ENCODE data around the gene KLF4.

The KLF4 gene

GRCh38 chr9:107460153-107461023 is 29.2 kb downstream of the KLF4 start:
- TF ChIP-seq RAD21 (IDR thresholded peaks at IDR 0.05; ENCODE audit: low read depth): no peak
- no peak for TF ChIP-seq TEAD4 (IDR thresholded peaks at IDR 0.05)
- no peak for TF ChIP-seq TAF1 (IDR thresholded peaks at IDR 0.05; ENCODE audit: low read depth)
- TF ChIP-seq REST (IDR thresholded peaks at IDR 0.05; ENCODE audit: low read depth): no peak; the same call in 1 of the 2 replicates
- no peak for TF ChIP-seq TCF12 (IDR thresholded peaks at IDR 0.05; ENCODE audit: low read depth)
- TF ChIP-seq, protein P1, sequence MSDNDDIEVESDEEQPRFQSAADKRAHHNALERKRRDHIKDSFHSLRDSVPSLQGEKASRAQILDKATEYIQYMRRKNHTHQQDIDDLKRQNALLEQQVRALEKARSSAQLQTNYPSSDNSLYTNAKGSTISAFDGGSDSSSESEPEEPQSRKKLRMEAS (IDR thresholded peaks at IDR 0.05): no peak
- no peak for TF ChIP-seq EGR1 (IDR thresholded peaks at IDR 0.05)
- no peak for TF ChIP-seq FOXM1 (IDR thresholded peaks at IDR 0.05; ENCODE audit: borderline replicate concordance, low read depth)
- TF ChIP-seq ZBTB7A (IDR thresholded peaks at IDR 0.05; ENCODE audit: low read depth): no peak
- TF ChIP-seq CREB1 (IDR thresholded peaks at IDR 0.05; ENCODE audit: low read depth): no peak
- TF ChIP-seq EP300 (IDR thresholded peaks at IDR 0.05; ENCODE audit: borderline replicate concordance): no peak
- TF ChIP-seq, protein P2, sequence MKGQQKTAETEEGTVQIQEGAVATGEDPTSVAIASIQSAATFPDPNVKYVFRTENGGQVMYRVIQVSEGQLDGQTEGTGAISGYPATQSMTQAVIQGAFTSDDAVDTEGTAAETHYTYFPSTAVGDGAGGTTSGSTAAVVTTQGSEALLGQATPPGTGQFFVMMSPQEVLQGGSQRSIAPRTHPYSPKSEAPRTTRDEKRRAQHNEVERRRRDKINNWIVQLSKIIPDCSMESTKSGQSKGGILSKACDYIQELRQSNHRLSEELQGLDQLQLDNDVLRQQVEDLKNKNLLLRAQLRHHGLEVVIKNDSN (IDR thresholded peaks at IDR 0.05): no peak
- no peak for TF ChIP-seq YY1 (IDR thresholded peaks at IDR 0.05; ENCODE audit: low read depth)
- no peak for TF ChIP-seq CEBPB (IDR thresholded peaks at IDR 0.05)

DNA sequence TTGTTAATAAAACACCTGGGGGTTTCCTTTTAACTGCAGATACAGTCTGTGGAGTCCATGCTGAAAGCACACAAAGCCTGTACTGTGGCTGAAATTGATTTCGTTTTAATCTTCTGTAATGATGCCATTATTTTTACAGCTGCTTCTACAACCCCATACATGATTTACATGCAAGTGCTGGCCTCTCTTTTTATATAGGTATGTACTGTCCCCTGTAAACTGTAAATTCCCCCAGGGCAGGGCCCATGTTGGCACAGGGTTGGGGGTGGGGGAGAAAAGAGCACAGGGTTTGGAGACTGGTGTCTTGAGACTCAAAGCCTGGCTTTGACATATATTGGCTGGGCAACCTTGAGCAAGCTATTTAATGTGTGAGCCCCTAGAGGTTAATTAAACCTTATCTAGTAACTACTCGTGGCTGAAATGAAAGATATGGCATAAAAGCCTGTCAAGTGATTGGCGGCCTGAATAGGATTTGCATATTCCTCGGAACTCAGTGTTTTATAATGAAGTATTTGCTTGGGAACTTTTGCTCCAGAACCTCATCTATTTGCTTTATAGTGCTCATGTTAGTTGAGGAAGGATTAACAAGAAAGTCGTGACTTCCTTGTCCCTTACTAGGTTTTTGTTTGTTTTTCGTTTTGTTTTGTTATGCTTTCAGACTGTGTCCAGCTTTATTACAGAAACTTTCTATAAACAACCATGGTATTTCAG is 34.0 kb downstream of the KLF4 start:
- TF ChIP-seq REST (IDR thresholded peaks at IDR 0.05; ENCODE audit: low read depth) (no peak), EP300 (IDR thresholded peaks at IDR 0.05; ENCODE audit: borderline replicate concordance) (no peak), CREB1 (IDR thresholded peaks at IDR 0.05; ENCODE audit: low read depth) (no peak), CEBPB (IDR thresholded peaks at IDR 0.05) (no peak), TCF12 (IDR thresholded peaks at IDR 0.05; ENCODE audit: low read depth) (no peak), FOXM1 (IDR thresholded peaks at IDR 0.05; ENCODE audit: borderline replicate concordance, low read depth) (no peak), RAD21 (IDR thresholded peaks at IDR 0.05; ENCODE audit: low read depth) (no peak)

DNA sequence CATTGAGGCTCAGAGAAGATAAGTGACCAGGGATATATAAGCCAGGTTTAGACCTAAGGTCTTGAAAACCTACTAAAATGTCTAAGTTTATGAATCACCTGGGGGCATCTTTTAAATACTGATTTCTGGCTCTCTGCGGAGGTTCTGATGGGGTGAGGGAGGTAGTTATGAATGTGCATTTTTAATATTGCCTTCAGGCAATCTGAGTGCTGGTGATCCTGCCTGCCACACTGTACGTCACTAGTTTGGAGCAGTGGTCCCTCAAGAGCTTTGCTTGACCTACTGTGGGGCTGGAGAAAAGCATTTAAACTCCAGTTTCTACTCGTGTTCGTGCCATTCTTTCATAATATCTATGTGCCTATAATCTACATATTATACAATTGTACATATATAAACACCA is 36.1 kb downstream of the KLF4 start:
- TF ChIP-seq EP300 (IDR thresholded peaks at IDR 0.05; ENCODE audit: borderline replicate concordance) (no peak), TEAD4 (IDR thresholded peaks at IDR 0.05) (no peak), ZBTB7A (IDR thresholded peaks at IDR 0.05; ENCODE audit: low read depth) (no peak), NFIC (IDR thresholded peaks at IDR 0.05) (no peak), TAF1 (IDR thresholded peaks at IDR 0.05; ENCODE audit: low read depth) (no peak), EGR1 (IDR thresholded peaks at IDR 0.05) (no peak), CEBPB (IDR thresholded peaks at IDR 0.05) (no peak), RAD21 (IDR thresholded peaks at IDR 0.05; ENCODE audit: low read depth) (no peak), TCF12 (IDR thresholded peaks at IDR 0.05; ENCODE audit: low read depth) (no peak)
- TF ChIP-seq, protein P2 (IDR thresholded peaks at IDR 0.05): no peak

DNA sequence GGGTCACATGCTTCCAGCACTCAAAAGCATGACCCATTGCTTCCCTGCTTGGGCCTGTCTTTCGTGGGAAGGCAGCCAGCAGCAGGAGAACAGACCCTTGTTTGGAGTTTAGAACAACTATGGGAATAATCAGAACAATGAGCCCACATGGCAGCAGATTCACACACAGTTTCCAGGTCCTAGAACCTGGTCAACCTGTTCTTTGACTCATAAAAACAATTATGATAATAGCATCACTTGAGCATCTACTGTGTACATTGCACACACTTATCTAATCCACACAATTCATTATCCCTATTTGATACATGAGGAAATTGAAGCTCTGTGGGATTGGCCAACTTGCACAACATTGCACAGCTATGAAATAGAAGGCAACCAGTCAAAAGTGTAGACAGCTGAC is 41.7 kb downstream of the KLF4 start:
- TF ChIP-seq CREB1 (IDR thresholded peaks at IDR 0.05; ENCODE audit: low read depth) (no peak), ZBTB7A (IDR thresholded peaks at IDR 0.05; ENCODE audit: low read depth) (no peak), REST (IDR thresholded peaks at IDR 0.05; ENCODE audit: low read depth) (no peak), YY1 (IDR thresholded peaks at IDR 0.05; ENCODE audit: low read depth) (no peak), TAF1 (IDR thresholded peaks at IDR 0.05; ENCODE audit: low read depth) (no peak), NFIC (IDR thresholded peaks at IDR 0.05) (no peak)
- TF ChIP-seq, protein P2 (IDR thresholded peaks at IDR 0.05): no peak
